HFFc6 (cell line): ENCODE measurements around the gene UGT2B28. TPM values are rescaled to one million over a fixed set of nuclear protein-coding genes. Genes with fewer than 3 reads are reported as not detected.
"Not testable (repeated sequence)": the region's sequence is repeated elsewhere in the genome, so short reads cannot be mapped to it uniquely, and the experiment has no call there.

Source experiments
- DNase-seq: peaks from one replicate; pipeline ENCODE4 v3.0.0-alpha.2; 2018
- H3K27ac Mint-ChIP-seq: 2 replicates; pipeline ENCODE4 v1.8.0; 2020; ENCODE audit warnings: mild to moderate bottlenecking, mixed read lengths
- H3K27me3 Mint-ChIP-seq: 2 replicates; pipeline ENCODE4 v1.8.0; 2021; ENCODE audit warnings: mild to moderate bottlenecking, moderate library complexity, mixed read lengths; ENCODE audit not compliant: insufficient read depth
- H3K36me3 Mint-ChIP-seq: 2 replicates; pipeline ENCODE4 v1.8.0; 2021; ENCODE audit warnings: low read depth, mixed read lengths
- H3K4me1 Mint-ChIP-seq: 2 replicates; pipeline ENCODE4 v1.8.0; 2020; ENCODE audit warnings: low read depth, mixed read lengths
- H3K4me3 Mint-ChIP-seq: 2 replicates; pipeline ENCODE4 v1.8.0; 2020; ENCODE audit warnings: mild to moderate bottlenecking, moderate library complexity, mixed read lengths
- H3K9me3 Mint-ChIP-seq: 2 replicates; pipeline ENCODE4 v1.8.0; 2020; ENCODE audit warnings: mild to moderate bottlenecking, mixed read lengths
- CTCF ChIP-seq: fragments of 200-600 bp; sonication (generic); IDR thresholded peaks from 2 replicates; pipeline ENCODE4 v1.5.0; 2021; ENCODE audit warnings: antibody characterized with exemption, mild to moderate bottlenecking
- total RNA-seq, 6 experiments: library from RNA; stranded (reverse); fragmentation: NEBNext Ultra II Directional; extraction: Animal tissue kit (Norgen Biotek cat#: 25700); gene quantifications; 2 replicates in 1 of 6; 3 replicates in 5 of 6; pipeline ENCODE4 v1.2.3, GENCODE V29; 2021

Gene UGT2B28
- total RNA-seq, 6 experiments from 2014 or later = not detected

DNA sequence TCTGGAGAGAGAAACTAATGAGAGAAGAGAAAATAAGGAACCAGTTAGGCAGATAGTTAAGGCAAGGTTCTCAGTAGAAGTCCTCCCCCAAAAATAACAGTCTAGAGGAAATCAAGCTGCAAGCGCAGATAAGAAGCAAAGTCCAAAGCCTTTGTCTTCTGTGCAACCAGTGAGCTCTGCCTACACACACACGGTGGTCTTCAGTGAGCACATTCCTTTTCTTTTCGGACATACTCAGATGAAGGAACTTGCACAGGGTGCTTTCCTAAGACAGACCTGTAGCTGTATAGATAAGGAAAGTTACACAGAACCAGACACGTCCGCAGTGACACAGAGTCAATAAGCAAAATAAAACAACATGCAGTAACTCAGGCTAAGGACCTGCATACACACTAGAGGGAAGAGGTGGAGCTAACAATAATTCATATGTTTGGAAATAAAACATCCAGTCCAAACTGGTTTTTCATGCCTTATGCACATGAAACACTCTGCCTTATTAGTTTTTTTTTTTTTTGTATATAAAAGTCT is 29.3 kb downstream of the UGT2B28 start:
- not testable (repeated sequence) for H3K4me1 Mint-ChIP-seq, H3K27me3 Mint-ChIP-seq, DNase-seq, H3K9me3 Mint-ChIP-seq, H3K27ac Mint-ChIP-seq, H3K36me3 Mint-ChIP-seq, H3K4me3 Mint-ChIP-seq

- not testable (repeated sequence) for H3K4me1 Mint-ChIP-seq, H3K27ac Mint-ChIP-seq, H3K4me3 Mint-ChIP-seq, H3K9me3 Mint-ChIP-seq, H3K36me3 Mint-ChIP-seq, H3K27me3 Mint-ChIP-seq, DNase-seq
Measured at GRCh38 chr4:69310262-69310661, 30.0 kb downstream of the UGT2B28 start.

- not testable (repeated sequence) for H3K27ac Mint-ChIP-seq, H3K4me3 Mint-ChIP-seq, H3K36me3 Mint-ChIP-seq, H3K9me3 Mint-ChIP-seq, H3K4me1 Mint-ChIP-seq, H3K27me3 Mint-ChIP-seq
- DNase-seq = peak; percentile 9
- peak; percentile 75 for TF ChIP-seq CTCF
Measured at GRCh38 chr4:69317669-69318298, 37.5 kb downstream of the UGT2B28 start.

- no peaks in the 10 kb centered on the region for H3K9me3 Mint-ChIP-seq
- no peak overlapping the region for H3K4me3 Mint-ChIP-seq
- no peaks in the 10 kb centered on the region for H3K36me3 Mint-ChIP-seq
- TF ChIP-seq CTCF = no peak
- no peaks in the 10 kb centered on the region for H3K27me3 Mint-ChIP-seq
- DNase-seq = no peak
- no peak overlapping the region for H3K27ac Mint-ChIP-seq
- no peaks in the 10 kb centered on the region for H3K4me1 Mint-ChIP-seq
Measured at GRCh38 chr4:69321153-69321729, 41.0 kb downstream of the UGT2B28 start.

- Mint-ChIP-seq H3K27me3 (no peaks in the 10 kb centered on the region), H3K36me3 (no peaks in the 10 kb centered on the region), H3K4me3 (no peak overlapping the region), H3K4me1 (no peaks in the 10 kb centered on the region), H3K27ac (no peak overlapping the region), H3K9me3 (no peaks in the 10 kb centered on the region)
- peak; percentile 21 for DNase-seq
- TF ChIP-seq CTCF = no peak
Measured at GRCh38 chr4:69322055-69322454, 41.8 kb downstream of the UGT2B28 start.

- no peak overlapping the region for H3K27ac Mint-ChIP-seq
- DNase-seq = no peak
- no peaks in the 10 kb centered on the region for H3K9me3 Mint-ChIP-seq
- H3K27me3 Mint-ChIP-seq = no peaks in the 10 kb centered on the region
- no peaks in the 10 kb centered on the region for H3K4me1 Mint-ChIP-seq
- no peak for TF ChIP-seq CTCF
- H3K4me3 Mint-ChIP-seq = no peak overlapping the region
- no peaks in the 10 kb centered on the region for H3K36me3 Mint-ChIP-seq
Measured at GRCh38 chr4:69323284-69323683, 43.0 kb downstream of the UGT2B28 start.
